Activated naive CD8-positive, alpha-beta T cell treated with anti-CD3 and anti-CD28 coated beads, Interleukin-2, amount 50 U/mL, for 24 hours (primary cell): ENCODE data around the gene EXOC3L4.

ENCODE experiments used
- ATAC-seq: fragments of 150-1000 bp; cut with Tn5 transposase; one replicate; pipeline ENCODE4 v1.10.0; 2021
- DNase-seq: peaks from one replicate; pipeline ENCODE4 v3.0.0; 2021
- H3K27ac Mint-ChIP-seq: one replicate; pipeline ENCODE4 v1.8.0; 2021; ENCODE audit warnings: mild to moderate bottlenecking, mixed read lengths
- H3K27me3 Mint-ChIP-seq: one replicate; pipeline ENCODE4 v1.8.0; 2021; ENCODE audit warnings: mixed read lengths
- H3K36me3 Mint-ChIP-seq: one replicate; pipeline ENCODE4 v1.8.0; 2021; ENCODE audit warnings: low read depth, mixed read lengths
- H3K4me1 Mint-ChIP-seq: one replicate; pipeline ENCODE4 v1.8.0; 2021; ENCODE audit warnings: mixed read lengths
- H3K4me3 Mint-ChIP-seq: one replicate; pipeline ENCODE4 v1.8.0; 2021; ENCODE audit warnings: mild to moderate bottlenecking, moderate library complexity, mixed read lengths
- H3K9me3 Mint-ChIP-seq: one replicate; pipeline ENCODE4 v1.8.0; 2021; ENCODE audit warnings: mixed read lengths

Gene EXOC3L4

DNA sequence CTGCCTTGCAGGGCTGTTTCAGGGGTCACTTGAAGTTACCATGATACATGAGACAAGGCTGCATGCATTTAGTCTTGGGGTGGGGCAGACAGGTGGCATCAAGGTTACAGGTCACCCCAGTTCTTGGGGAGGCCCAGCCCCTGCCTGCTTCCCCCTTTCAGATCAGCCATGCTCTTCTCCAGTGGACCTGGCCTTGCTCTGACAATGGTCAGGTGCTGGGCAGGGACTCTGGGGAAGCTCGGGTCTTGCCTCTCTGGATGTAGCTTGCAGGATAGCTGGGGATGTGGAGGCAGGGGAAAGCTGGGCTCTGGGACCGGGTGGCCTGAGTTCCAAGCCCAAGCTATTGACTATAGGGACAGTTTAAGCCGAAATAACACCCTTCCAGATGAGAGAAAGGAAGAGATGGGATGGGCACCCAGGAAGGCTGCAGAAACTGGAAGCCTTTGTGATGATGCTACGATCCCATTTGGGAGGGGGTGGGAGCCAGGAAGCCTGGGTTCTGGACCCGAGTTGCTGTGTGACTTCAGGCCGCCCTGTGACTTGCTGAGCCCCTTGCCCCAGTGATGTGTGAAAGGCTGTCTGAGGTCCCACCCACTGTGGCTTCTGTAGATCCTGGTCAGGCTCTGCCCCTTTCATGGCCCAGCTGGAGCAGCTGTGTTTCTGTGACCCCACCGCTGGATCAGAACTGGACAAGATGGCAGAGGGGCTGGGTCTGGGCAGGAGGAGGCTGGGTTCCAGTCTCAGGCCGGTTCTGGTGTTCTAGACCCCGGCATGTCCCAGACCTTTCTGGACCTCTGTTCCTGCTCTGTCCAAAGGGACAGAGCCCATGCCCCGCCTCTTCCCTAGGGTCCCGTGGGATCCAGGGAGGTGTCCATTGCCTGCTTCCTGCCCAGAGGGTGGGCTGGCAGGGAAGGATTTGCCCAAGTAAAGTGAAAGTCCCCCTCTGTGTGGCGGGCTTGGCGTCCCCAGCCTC lies 30.9 kb downstream of the EXOC3L4 start:
- Mint-ChIP-seq H3K4me1 (peaks cover 3% of the 10 kb centered on the region), H3K9me3 (no peaks in the 10 kb centered on the region), H3K36me3 (no peaks in the 10 kb centered on the region), H3K4me3 (no peak overlapping the region), H3K27me3 (peaks cover 22% of the 10 kb centered on the region), H3K27ac (no peak overlapping the region)
- ATAC-seq (no peak), DNase-seq (no peak)

DNA sequence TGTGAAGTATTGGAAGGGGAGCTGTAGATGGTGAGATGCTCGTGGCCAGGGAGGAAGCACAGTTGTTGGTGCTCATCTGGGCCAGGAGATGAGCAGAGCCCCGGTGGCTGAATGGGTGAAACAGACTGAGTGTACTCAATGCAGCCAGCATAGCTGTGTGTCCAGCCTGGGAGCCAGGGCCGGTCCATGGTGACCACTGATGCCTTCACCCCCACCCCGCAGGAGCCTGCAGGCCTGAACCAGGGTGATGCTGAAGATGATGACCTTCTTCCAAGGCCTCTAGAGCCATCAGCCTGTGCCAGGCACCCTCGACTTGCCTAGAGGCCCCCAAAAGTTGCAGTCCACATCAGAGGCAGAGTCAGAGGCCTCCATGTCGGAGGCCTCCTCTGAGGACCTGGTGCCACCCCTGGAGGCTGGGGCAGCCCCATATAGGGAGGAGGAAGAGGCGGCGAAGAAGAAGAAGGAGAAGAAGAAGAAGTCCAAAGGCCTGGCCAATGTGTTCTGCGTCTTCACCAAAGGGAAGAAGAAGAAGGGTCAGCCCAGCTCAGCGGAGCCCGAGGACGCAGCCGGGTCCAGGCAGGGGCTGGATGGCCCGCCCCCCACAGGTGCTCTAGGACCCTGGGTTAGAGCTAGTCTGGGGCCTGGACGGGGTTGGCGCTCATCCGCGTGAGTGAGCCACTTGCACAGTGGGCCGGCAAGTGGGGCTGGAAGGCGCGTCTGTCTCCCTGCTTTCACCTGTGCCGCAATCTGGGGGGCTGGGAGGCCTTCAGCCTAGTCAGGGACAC lies 31.8 kb downstream of the EXOC3L4 start:
- Mint-ChIP-seq H3K4me3 (no peak overlapping the region), H3K27me3 (peaks cover 20% of the 10 kb centered on the region), H3K4me1 (peaks cover 3% of the 10 kb centered on the region), H3K9me3 (no peaks in the 10 kb centered on the region), H3K36me3 (no peaks in the 10 kb centered on the region), H3K27ac (no peak overlapping the region)
- DNase-seq (no peak), ATAC-seq (no peak)

DNA sequence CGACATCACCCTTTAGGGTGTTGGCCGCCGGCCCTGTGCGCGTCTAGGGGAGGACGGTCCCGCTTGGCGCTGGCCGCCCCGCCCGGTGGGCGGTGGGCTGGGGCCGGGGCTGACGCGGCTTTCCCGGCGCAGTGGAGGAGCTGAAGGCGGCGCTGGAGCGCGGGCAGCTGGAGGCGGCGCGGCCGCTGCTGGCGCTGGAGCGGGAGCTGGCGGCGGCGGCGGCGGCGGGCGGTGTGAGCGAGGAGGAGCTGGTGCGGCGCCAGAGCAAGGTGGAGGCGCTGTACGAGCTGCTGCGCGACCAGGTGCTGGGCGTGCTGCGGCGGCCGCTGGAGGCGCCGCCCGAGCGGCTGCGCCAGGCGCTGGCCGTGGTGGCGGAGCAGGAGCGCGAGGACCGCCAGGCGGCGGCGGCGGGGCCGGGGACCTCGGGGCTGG lies 32.4 kb downstream of the EXOC3L4 start:
- H3K27ac Mint-ChIP-seq, result no peak overlapping the region
- ATAC-seq, result no peak

DNA sequence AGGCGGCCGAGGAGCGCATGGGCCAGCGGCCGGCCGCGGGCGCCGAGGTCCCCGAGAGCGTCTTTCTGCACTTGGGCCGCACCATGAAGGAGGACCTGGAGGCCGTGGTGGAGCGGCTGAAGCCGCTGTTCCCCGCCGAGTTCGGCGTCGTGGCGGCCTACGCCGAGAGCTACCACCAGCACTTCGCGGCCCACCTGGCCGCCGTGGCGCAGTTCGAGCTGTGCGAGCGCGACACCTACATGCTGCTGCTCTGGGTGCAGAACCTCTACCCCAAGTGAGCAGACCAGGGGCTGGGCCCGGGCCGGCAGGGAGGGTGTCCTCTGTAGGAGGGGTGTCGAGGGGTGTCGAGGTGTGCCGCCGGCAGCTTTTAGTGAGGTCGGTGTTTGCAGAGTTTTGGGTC lies 32.8 kb downstream of the EXOC3L4 start:
- no peaks in the 10 kb centered on the region for H3K4me1 Mint-ChIP-seq
- ATAC-seq, result no peak
- H3K9me3 Mint-ChIP-seq, result no peaks in the 10 kb centered on the region
- no peak for DNase-seq
- no peak overlapping the region for H3K4me3 Mint-ChIP-seq
- no peaks in the 10 kb centered on the region for H3K36me3 Mint-ChIP-seq
- no peak overlapping the region for H3K27ac Mint-ChIP-seq
- H3K27me3 Mint-ChIP-seq, result peaks cover 14% of the 10 kb centered on the region

More for the DNA sequence above, 32.4 kb downstream of the EXOC3L4 start:
- no peak for DNase-seq
- no peaks in the 10 kb centered on the region for H3K9me3 Mint-ChIP-seq
- peaks cover 17% of the 10 kb centered on the region for H3K27me3 Mint-ChIP-seq
- no peak overlapping the region for H3K4me3 Mint-ChIP-seq
- peaks cover 3% of the 10 kb centered on the region for H3K4me1 Mint-ChIP-seq
- no peaks in the 10 kb centered on the region for H3K36me3 Mint-ChIP-seq

DNA sequence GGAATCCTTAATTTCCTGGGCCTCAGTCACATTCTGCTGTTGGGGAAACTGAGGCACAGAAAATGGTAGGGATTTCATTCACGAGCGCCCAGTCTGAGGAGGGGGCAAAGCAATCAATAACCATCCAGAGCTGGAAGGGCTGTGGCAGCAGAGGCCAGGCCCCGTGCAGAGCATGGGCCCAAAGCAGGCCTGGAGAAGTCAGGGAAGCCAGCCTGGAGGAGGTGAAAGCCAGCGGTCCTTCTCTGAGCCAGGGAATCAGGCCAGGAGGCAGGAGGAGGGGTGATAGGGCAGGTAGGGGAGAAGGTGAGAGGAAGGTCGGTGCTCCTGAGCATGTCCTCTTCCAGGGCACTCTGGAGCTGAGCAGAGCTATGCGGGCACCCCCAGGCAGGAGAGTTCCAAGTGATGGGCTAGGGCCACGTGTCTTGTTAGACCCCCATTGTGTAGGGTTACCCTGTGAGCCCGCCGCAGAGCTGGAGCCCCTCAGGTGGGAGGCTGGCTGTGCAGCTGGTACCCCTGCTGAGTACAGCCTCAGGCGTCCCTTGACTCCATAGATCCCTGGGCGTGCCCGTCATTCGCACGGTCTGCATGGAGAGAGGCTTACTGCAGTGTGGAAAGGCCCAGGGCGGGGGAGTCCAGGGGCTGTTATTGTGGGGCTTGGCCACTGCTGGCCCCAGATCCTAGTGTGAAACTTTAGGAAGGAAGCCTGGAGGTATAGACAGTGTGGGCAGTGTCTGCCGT lies 33.5 kb downstream of the EXOC3L4 start:
- Mint-ChIP-seq H3K4me3 (no peak overlapping the region), H3K27me3 (peaks cover 14% of the 10 kb centered on the region), H3K36me3 (no peaks in the 10 kb centered on the region), H3K9me3 (no peaks in the 10 kb centered on the region), H3K4me1 (no peaks in the 10 kb centered on the region), H3K27ac (no peak overlapping the region)
- ATAC-seq (no peak), DNase-seq (no peak)

DNA sequence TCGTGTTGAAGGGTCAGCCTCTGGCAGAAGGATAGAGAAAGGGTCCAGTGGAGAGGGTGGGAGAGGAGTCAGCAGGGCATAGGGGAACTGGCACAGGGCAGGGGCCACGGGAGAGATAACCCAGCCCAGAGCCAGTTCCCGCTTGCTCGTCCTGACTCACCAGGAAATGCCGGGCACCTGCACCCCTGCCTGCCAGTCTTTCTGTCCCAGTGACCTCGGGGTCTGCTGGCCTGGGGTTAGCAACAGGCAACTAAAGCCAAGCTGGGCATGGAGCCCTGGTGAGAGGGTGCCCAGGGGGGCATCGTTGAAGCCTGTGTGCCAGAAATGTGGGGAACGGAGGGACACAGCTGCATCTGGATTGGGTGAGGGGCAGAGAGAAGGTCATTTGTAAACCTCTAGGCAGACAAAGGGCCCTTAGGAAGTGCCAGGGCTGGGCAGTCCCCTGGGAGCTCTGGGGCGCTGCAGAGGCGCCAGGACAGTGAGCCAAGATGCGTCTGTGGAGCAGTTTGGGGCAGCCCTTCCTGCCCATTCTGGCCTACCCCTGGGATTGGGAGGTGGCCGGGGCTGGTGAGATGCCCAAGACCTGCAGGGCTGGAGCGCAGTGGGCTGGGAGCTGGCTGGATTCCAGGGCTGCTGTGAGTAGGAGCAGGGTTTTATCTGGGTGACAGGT lies 34.2 kb downstream of the EXOC3L4 start:
- Mint-ChIP-seq H3K27me3 (peaks cover 14% of the 10 kb centered on the region), H3K9me3 (no peaks in the 10 kb centered on the region), H3K4me1 (no peaks in the 10 kb centered on the region), H3K4me3 (no peak overlapping the region), H3K36me3 (no peaks in the 10 kb centered on the region), H3K27ac (no peak overlapping the region)
- DNase-seq (no peak), ATAC-seq (no peak)

DNA sequence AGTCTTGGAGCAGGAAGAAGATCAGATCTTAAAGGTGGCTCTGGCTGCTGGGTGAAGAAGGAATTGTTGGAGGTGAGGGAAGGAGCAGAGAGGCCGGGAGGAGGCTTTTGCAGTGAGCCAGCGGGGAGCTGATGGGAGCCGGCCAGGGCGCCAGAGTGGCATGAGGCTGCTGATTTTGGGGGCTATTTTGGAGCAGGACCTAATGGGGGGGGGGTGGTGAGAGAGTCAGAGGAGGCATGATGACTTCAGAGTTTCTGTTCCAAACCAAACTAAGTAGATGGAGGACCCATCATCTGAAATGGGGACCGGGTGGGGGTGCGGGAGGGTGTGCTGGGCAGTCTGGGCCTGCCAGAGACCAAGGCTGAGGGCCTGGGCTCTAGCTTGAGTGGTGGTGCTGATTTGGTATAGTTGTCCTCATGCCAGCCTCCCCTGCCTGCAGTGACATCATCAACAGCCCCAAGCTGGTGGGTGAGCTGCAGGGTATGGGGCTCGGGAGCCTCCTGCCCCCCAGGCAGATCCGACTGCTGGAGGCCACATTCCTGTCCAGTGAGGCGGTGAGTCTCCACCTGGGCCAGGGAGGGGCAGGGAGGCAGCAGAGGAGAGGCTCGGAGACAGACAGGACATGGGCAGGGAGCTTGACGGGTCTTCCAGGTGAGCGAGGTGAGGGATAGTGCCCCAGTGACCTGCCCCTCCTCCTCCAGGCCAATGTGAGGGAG lies 34.9 kb downstream of the EXOC3L4 start:
- ATAC-seq, result no peak
- H3K4me1 Mint-ChIP-seq, result no peaks in the 10 kb centered on the region

DNA sequence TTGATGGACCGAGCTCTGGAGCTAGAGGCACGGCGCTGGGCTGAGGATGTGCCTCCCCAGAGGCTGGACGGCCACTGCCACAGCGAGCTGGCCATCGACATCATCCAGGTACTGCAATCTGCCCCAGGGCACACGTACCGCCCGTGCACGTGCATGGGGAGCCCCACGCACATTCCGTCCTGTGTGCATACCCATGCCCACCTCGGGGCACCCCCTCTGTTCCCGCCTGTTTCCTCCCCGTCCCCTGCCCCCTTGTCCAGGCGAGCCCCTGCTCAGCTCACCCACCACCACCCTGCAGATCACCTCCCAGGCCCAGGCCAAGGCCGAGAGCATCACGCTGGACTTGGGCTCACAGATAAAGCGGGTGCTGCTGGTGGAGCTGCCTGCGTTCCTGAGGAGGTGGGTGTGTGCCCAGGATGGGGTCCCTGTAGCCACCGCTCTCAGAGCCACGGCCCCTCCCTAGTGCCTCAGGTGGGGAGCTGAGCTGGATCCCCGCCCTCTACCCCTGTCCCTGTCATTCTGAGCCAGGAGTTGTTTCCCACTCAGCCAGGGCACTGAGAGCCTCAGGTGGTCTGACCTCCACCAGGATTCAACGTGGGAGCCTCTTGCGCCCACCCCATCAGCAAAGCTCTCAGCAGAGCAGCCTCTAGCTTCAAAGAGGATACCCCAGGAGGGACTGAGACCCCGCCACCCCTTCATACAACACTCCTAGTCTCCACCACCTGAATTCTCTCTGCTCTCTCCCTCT lies 35.7 kb downstream of the EXOC3L4 start:
- Mint-ChIP-seq H3K27me3 (peaks cover 5% of the 10 kb centered on the region), H3K9me3 (no peaks in the 10 kb centered on the region), H3K4me3 (no peak overlapping the region), H3K4me1 (no peaks in the 10 kb centered on the region), H3K27ac (no peak overlapping the region), H3K36me3 (no peaks in the 10 kb centered on the region)
- DNase-seq, result no peak
- ATAC-seq, result no peak

More for the DNA sequence above, 34.9 kb downstream of the EXOC3L4 start:
- H3K27ac Mint-ChIP-seq, result no peak overlapping the region
- no peak for DNase-seq
- peaks cover 8% of the 10 kb centered on the region for H3K27me3 Mint-ChIP-seq
- no peaks in the 10 kb centered on the region for H3K36me3 Mint-ChIP-seq
- H3K4me3 Mint-ChIP-seq, result no peak overlapping the region
- no peaks in the 10 kb centered on the region for H3K9me3 Mint-ChIP-seq

DNA sequence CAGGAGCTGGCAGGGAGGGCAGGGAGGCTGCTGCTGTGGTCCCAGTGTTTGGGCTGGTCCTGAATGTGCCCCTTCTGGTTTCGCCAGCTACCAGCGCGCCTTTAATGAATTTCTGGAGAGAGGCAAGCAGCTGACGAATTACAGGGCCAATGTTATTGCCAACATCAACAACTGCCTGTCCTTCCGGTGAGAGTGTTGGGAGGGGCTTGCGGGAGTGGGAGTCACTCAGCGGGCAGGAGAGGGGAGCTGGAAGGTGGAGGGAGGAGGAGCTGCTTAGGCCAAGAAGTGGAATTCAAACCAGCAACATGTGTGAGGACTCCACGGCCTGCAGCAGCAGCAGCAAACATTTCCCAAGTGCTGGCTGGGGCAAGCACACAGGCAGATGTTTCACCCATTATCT lies 36.4 kb downstream of the EXOC3L4 start:
- Mint-ChIP-seq H3K27ac (no peak overlapping the region), H3K4me3 (no peak overlapping the region), H3K36me3 (no peaks in the 10 kb centered on the region), H3K9me3 (no peaks in the 10 kb centered on the region), H3K27me3 (peaks cover 4% of the 10 kb centered on the region), H3K4me1 (no peaks in the 10 kb centered on the region)
- ATAC-seq (no peak), DNase-seq (no peak)

DNA sequence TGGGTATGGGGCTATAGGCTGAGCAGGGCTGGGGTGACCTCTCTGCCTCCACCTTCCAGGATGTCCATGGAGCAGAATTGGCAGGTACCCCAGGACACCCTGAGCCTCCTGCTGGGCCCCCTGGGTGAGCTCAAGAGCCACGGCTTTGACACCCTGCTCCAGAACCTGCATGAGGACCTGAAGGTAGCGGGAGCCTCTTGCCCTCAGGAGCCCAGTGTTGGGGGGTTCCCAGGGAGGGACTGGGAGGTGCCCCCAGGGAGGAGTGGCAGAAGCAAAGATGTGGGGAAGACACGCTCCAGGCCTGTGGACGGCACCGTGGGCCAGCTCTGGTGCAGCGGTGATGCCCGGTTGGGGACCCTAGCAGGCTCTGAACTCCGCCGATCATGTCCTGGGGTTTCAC lies 37.1 kb downstream of the EXOC3L4 start:
- no peaks in the 10 kb centered on the region for H3K36me3 Mint-ChIP-seq
- ATAC-seq, result no peak
- no peak for DNase-seq
- H3K4me1 Mint-ChIP-seq, result no peaks in the 10 kb centered on the region
- H3K9me3 Mint-ChIP-seq, result no peaks in the 10 kb centered on the region
- H3K27me3 Mint-ChIP-seq, result peaks cover 4% of the 10 kb centered on the region
- no peak overlapping the region for H3K27ac Mint-ChIP-seq
- H3K4me3 Mint-ChIP-seq, result no peak overlapping the region

DNA sequence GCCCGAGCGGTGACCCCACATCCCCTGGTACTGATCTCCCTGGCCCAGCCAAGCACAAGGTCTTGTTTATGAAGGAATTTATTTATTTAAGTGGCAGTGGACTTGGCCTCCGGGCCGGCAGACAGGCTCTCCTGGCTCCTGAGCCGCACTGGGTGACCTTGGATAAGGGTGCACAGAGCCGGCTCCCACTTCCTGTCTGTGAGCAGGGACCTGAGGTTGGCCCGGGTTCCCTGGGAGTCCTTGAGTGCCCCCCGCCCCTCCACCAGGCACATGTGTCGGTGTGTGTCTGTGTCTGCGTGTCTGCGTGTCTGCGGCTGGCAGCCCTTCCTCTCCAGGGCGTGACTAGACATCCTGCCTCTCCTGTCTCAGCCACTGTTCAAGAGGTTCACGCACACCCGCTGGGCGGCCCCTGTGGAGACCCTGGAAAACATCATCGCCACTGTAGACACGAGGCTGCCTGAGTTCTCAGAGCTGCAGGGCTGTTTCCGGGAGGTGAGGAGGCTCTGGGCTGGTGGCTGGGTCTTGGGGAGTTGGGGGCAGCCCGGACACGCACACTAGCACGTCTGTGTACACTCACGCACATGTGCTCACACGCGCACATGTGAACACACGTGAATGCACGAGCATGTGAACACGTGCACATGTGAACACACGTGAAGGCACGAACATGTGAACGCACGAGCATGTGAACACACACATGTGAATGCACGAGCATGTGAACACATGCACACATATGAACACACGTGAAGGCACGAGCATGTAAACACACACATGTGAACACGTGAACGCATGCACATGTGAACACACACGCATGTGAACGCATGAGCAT lies 38.1 kb downstream of the EXOC3L4 start:
- H3K27ac Mint-ChIP-seq, result no peak overlapping the region
- no peaks in the 10 kb centered on the region for H3K4me1 Mint-ChIP-seq
- no peaks in the 10 kb centered on the region for H3K9me3 Mint-ChIP-seq
- no peak for DNase-seq
- H3K36me3 Mint-ChIP-seq, result no peaks in the 10 kb centered on the region
- H3K27me3 Mint-ChIP-seq, result peaks cover 4% of the 10 kb centered on the region
- ATAC-seq, result no peak
- H3K4me3 Mint-ChIP-seq, result no peak overlapping the region

DNA sequence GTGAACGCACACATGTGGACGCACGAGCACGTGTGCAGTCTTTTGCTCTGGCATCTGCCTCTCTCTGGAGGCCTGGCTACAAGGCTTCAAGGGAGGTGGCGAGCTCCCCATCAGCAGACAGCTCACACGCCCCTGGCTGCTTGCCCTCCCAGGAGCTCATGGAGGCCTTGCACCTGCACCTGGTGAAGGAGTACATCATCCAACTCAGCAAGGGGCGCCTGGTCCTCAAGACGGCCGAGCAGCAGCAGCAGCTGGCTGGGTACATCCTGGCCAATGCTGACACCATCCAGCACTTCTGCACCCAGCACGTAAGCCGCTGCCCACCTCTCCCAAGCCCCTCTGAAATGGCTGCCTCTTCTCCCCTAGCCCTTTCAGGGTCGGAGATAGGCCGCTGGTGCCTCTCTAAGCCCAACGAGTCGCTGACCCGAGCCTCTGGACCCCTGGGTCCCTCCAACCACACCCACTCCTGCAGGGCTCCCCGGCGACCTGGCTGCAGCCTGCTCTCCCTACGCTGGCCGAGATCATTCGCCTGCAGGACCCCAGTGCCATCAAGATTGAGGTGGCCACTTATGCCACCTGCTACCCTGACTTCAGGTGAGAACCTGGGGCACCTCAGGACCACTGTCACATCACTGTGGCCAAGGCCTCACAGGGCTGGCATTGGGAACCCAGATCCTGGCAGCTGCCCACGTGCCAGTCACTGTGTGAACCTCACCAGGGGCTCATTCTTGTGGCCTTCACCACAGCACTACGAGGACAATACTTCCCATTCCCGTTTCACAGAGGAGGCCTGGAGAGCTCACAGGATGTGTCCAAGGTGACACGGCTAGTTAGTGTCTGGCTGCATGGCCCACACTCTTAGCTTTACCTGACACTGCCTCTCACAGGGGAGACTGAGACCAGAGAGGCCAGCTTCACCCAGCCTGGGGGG lies 39.0 kb downstream of the EXOC3L4 start:
- Mint-ChIP-seq H3K36me3 (no peaks in the 10 kb centered on the region), H3K27me3 (peaks cover 2% of the 10 kb centered on the region), H3K4me1 (no peaks in the 10 kb centered on the region), H3K27ac (no peak overlapping the region), H3K9me3 (no peaks in the 10 kb centered on the region), H3K4me3 (no peak overlapping the region)
- no peak for DNase-seq
- ATAC-seq, result no peak
